Immature natural killer cell (primary cell): ENCODE data around the gene NFASC. TPM values are rescaled to one million over a fixed set of nuclear protein-coding genes. Genes with fewer than 3 reads are reported as not detected.

Experiments
- DNase-seq, 3 donors: peaks; one replicate each; pipeline ENCODE4 v3.0.0; 2022; ENCODE audit warnings: mixed read lengths in 1 of 3
- H3K27ac Mint-ChIP-seq, 6 donors: one replicate each; pipeline ENCODE4 v1.8.0; 2020; ENCODE audit warnings: mixed read lengths in 6 of 6, mild to moderate bottlenecking in 5 of 6, inconsistent platforms in 4 of 6, moderate library complexity in 3 of 6
- H3K27me3 Mint-ChIP-seq, 3 donors: one replicate each; pipeline ENCODE4 v1.8.0; 2020 to 2021; ENCODE audit warnings: low read depth in 3 of 3, mild to moderate bottlenecking in 3 of 3, mixed read lengths in 3 of 3, moderate library complexity in 3 of 3, inconsistent platforms in 1 of 3
- H3K36me3 Mint-ChIP-seq, 3 donors: one replicate each; pipeline ENCODE4 v1.8.0; 2020; ENCODE audit warnings: mixed read lengths in 3 of 3, inconsistent platforms in 2 of 3, mild to moderate bottlenecking in 2 of 3
- H3K4me1 Mint-ChIP-seq, 2 donors: one replicate each; pipeline ENCODE4 v1.8.0; 2020; ENCODE audit warnings: inconsistent platforms in 2 of 2, mild to moderate bottlenecking in 2 of 2, mixed read lengths in 2 of 2, moderate library complexity in 1 of 2
- H3K4me3 Mint-ChIP-seq, 5 donors: one replicate each; pipeline ENCODE4 v1.8.0; 2020; ENCODE audit warnings: mild to moderate bottlenecking in 5 of 5, mixed read lengths in 5 of 5, inconsistent platforms in 3 of 5, moderate library complexity in 3 of 5
- H3K9me3 Mint-ChIP-seq, 6 donors: one replicate each; pipeline ENCODE4 v1.8.0; 2020; ENCODE audit warnings: mild to moderate bottlenecking in 6 of 6, mixed read lengths in 6 of 6, inconsistent platforms in 4 of 6, moderate library complexity in 3 of 6
- polyA plus RNA-seq, 3 donors: library from polyadenylated mRNA; unstranded; fragments of 300-500 nt; fragmentation: Illumina TruSeq; gene quantifications; one replicate each; pipeline ENCODE4 v1.2.3, GENCODE V29; 2021

NFASC gene
- polyA plus RNA-seq, 3 donors from 2014 or later = not detected

- no peaks in the 10 kb centered on the region for H3K4me1 Mint-ChIP-seq
- H3K4me3 Mint-ChIP-seq = no peak overlapping the region
- H3K27me3 Mint-ChIP-seq = no peaks in the 10 kb centered on the region
- H3K36me3 Mint-ChIP-seq = no peaks in the 10 kb centered on the region
- H3K27ac Mint-ChIP-seq = no peak overlapping the region
- H3K9me3 Mint-ChIP-seq = no peaks in the 10 kb centered on the region
- DNase-seq = no peak
Observed at GRCh38 chr1:205069371-205070125, 198.9 kb downstream of the NFASC start.

DNA sequence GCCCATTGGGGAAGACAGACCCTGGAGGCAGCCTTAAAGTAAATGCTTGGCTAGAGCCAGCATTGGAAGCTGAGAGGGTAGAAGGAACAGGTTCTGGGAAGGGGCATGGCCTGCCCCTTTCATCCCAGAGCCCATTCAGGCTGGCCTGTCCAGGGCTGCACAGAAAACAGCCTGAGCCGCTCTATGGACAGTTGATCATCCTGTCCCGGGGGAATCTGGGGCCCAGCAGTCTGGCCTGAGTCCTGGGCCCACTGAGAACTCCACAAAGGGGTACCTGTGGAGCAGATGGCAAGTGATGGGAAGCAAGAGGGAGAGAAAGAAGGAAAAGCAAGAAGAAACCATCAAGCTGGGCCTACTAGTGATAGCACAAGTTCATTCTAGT is 200.4 kb downstream of the NFASC start:
- H3K27ac Mint-ChIP-seq = no peak overlapping the region
- no peaks in the 10 kb centered on the region for H3K36me3 Mint-ChIP-seq

GRCh38 chr1:205071801-205072200 is 201.1 kb downstream of the NFASC start:
- H3K27me3 Mint-ChIP-seq = no peaks in the 10 kb centered on the region
- DNase-seq = no peak
- no peaks in the 10 kb centered on the region for H3K9me3 Mint-ChIP-seq
- H3K4me3 Mint-ChIP-seq = no peak overlapping the region
- no peaks in the 10 kb centered on the region for H3K36me3 Mint-ChIP-seq
- H3K27ac Mint-ChIP-seq = no peak overlapping the region
- no peaks in the 10 kb centered on the region for H3K4me1 Mint-ChIP-seq

More for the DNA sequence above, 200.4 kb downstream of the NFASC start:
- Mint-ChIP-seq H3K27me3 (no peaks in the 10 kb centered on the region), H3K9me3 (no peaks in the 10 kb centered on the region), H3K4me3 (no peak overlapping the region), H3K4me1 (no peaks in the 10 kb centered on the region)
- DNase-seq = no peak

- Mint-ChIP-seq H3K36me3 (no peaks in the 10 kb centered on the region), H3K27ac (no peak overlapping the region), H3K4me3 (no peak overlapping the region), H3K27me3 (no peaks in the 10 kb centered on the region), H3K4me1 (no peaks in the 10 kb centered on the region), H3K9me3 (no peaks in the 10 kb centered on the region)
- no peak for DNase-seq
Observed at GRCh38 chr1:205072286-205072685, 201.6 kb downstream of the NFASC start.

Other genes starting within 250 kb of the NFASC start
- not detected for gene LRRN2, start 185.1 kb upstream of the NFASC start, polyA plus RNA-seq
- not detected for gene CNTN2, start 172.3 kb downstream of the NFASC start, polyA plus RNA-seq
- under 1 TPM; 0.24 to 0.79 (median 0.40) TPM for gene TMEM81, start 213.6 kb downstream of the NFASC start, polyA plus RNA-seq